Upper lobe of right lung (tissue), 1 donor: ENCODE data around the gene TNFSF12. TPM values are rescaled to one million over a fixed set of nuclear protein-coding genes. Genes with fewer than 3 reads are reported as not detected.

Experiments
- ATAC-seq: fragments of 200-7000 bp; cut with Tn5 transposase; one replicate; pipeline ENCODE4 v1.9.1; 2020; ENCODE audit warnings: mild to moderate bottlenecking, moderate library complexity
- DNase-seq: peaks from one replicate; pipeline ENCODE4 v3.0.0-alpha.2; 2020
- H3K27ac ChIP-seq: fragments of 200-600 bp; one replicate; pipeline ENCODE4 v1.8.0; 2022
- H3K27me3 ChIP-seq: fragments of 200-600 bp; one replicate; pipeline ENCODE4 v1.8.0; 2022; ENCODE audit warnings: mild to moderate bottlenecking
- H3K36me3 ChIP-seq: fragments of 200-600 bp; one replicate; pipeline ENCODE4 v1.8.0; 2022
- H3K4me1 ChIP-seq: fragments of 200-600 bp; one replicate; pipeline ENCODE4 v1.8.0; 2022
- H3K4me3 ChIP-seq: fragments of 200-600 bp; one replicate; pipeline ENCODE4 v1.8.0; 2022; ENCODE audit warnings: mild to moderate bottlenecking
- H3K9me3 ChIP-seq: fragments of 200-600 bp; one replicate; pipeline ENCODE4 v1.8.0; 2022
- CTCF ChIP-seq: fragments of 200-600 bp; IDR thresholded peaks from one replicate; pipeline ENCODE4 v1.8.0; 2022; ENCODE audit warnings: antibody characterized with exemption
- intact Hi-C: fragments of 100-400 bp; cut with DNase I; formaldehyde crosslinking; loops from one replicate; pipeline ENCODE4 v1.11.0; 2022
- total RNA-seq: library from RNA; stranded (reverse); fragmentation: NEBNext Ultra II Directional; extraction: Animal tissue kit (Norgen Biotek cat#: 25700); gene quantifications from one replicate; pipeline ENCODE4 v1.2.1, GENCODE V29; 2021
- donor health status: DM: no; HTN: yes; CAD: no; lungs with severe emphysema.

The TNFSF12 gene
- total RNA-seq, 1 donor from 2014 or later = 75.7 TPM

DNA sequence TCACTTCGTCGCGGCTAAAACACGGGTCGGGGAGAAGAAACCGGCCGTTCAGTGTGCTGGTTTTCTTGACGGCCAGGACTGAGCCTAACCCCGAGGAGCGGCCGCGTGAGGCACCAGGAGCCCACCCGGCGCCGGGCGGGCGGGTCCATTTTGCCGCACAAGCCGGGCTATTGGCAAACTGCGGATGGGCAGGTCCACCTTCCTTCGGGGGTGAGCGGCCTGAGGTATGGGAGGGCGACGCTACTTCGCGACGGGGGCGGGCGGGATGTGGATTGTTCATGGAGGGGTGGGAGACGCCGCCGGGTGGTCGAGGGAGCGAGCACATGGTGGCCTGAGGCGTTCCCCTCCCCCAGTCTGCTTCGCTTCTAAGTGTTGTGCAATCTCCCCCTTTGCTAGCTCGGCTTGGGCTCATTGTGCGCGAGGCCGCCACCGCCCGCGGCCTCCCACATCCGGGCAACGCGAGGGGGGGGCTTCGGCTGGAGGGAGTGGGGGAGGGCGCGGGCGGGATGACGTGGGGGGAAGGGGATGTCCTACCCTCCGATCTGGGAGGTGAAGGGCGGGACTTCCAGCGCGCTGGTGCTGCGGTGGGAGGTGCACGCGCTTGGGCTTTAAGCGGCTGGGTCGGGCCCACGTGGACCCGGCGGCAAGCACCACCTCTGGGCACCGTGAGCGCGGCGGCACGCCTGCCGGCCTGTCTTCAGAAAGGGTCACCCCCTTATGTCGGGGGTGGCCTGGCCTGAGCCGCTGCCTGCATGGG lies 24.6 kb downstream of the TNFSF12 start:
- intact Hi-C loops = no loop called here
- H3K4me1 ChIP-seq = peaks cover 42% of the 10 kb centered on the region
- peak; percentile 95 for DNase-seq

DNA sequence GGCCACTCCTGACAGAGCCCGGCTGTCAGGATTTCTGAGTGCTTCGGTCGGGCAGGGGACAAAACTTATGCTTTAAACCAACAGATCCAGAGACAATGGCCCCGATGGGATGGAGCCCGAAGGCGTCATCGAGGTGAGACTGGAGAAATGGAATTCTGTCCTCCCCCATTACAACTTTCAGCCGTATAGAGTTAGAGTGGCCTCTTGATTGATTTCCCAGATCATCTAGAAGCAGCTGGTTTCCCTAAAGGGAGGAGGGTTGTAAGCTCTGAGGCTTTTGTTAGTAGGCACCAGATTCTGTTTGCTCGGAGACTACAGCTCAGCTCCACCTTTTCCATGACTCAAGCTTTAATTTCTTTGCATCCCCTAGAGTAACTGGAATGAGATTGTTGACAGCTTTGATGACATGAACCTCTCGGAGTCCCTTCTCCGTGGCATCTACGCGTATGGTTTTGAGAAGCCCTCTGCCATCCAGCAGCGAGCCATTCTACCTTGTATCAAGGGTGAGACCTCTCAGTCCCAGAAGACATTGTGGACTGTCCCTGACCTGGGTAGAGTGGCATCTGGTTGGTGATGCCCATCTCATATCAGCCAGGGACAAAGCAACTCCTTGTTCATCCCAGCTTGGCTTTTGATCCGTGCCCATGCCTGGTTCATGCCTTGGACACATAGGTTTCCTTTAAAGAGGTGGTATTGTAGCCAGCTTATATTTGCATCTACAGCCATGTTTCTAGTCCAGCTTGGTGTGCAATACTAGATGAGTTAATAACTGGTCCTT lies 25.5 kb downstream of the TNFSF12 start:
- peaks cover 71% of the 10 kb centered on the region for H3K36me3 ChIP-seq
- ATAC-seq (no peak), DNase-seq (no peak)
- no peak for TF ChIP-seq CTCF
- H3K27ac ChIP-seq = peak overlapping the region; percentile 99
- peak overlapping the region; percentile 99 for H3K4me3 ChIP-seq
- H3K4me1 ChIP-seq = peaks cover 50% of the 10 kb centered on the region
- no peaks in the 10 kb centered on the region for H3K9me3 ChIP-seq
- H3K27me3 ChIP-seq = no peaks in the 10 kb centered on the region
- intact Hi-C loops = no loop called here

More for the DNA sequence above, 24.6 kb downstream of the TNFSF12 start:
- no peaks in the 10 kb centered on the region for H3K27me3 ChIP-seq
- TF ChIP-seq CTCF = no peak
- H3K9me3 ChIP-seq = no peaks in the 10 kb centered on the region
- peaks cover 72% of the 10 kb centered on the region for H3K36me3 ChIP-seq
- H3K27ac ChIP-seq = peak overlapping the region; percentile 99
- peak overlapping the region; percentile 99 for H3K4me3 ChIP-seq
- peak; percentile 81 for ATAC-seq

GRCh38 chr17:7575481-7575883 lies 26.6 kb downstream of the TNFSF12 start:
- no peaks in the 10 kb centered on the region for H3K9me3 ChIP-seq
- no peaks in the 10 kb centered on the region for H3K27me3 ChIP-seq
- DNase-seq (no peak), ATAC-seq (no peak)
- no peak for TF ChIP-seq CTCF
- peaks cover 60% of the 10 kb centered on the region for H3K36me3 ChIP-seq
- peak overlapping the region; percentile 99 for H3K4me3 ChIP-seq
- intact Hi-C loops = no loop called here
- H3K4me1 ChIP-seq = peaks cover 61% of the 10 kb centered on the region
- H3K27ac ChIP-seq = no peak overlapping the region

DNA sequence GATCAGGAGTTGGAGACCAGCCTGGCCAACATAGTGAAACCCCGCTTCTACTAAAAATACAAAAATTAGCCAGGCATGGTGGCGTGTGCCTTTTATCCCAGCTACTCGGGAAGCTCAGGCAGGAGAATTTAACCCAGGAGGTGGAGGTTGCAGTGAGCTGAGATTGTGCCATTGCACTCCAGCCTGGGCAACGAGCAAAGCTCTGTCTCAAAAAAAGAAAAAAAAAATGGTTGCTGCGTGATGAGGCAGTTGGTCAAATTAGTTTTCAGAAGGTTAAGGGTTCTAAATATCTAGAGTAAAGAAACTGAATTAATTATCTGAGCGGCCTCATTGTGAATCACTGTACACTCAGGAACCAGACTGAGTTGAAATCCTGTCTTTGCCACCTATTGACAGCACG lies 27.1 kb downstream of the TNFSF12 start:
- no peak for TF ChIP-seq CTCF
- Histone ChIP-seq H3K27me3 (no peaks in the 10 kb centered on the region), H3K4me3 (no peak overlapping the region), H3K9me3 (no peaks in the 10 kb centered on the region), H3K4me1 (peaks cover 61% of the 10 kb centered on the region), H3K27ac (no peak overlapping the region), H3K36me3 (peaks cover 55% of the 10 kb centered on the region)
- intact Hi-C loops = no loop called here
- ATAC-seq = no peak
- no peak for DNase-seq

- H3K4me3 ChIP-seq = peak overlapping the region; percentile 12
- H3K27me3 ChIP-seq = no peaks in the 10 kb centered on the region
- peaks cover 51% of the 10 kb centered on the region for H3K36me3 ChIP-seq
- no peaks in the 10 kb centered on the region for H3K9me3 ChIP-seq
- ATAC-seq (no peak), DNase-seq (no peak)
- H3K4me1 ChIP-seq = peaks cover 63% of the 10 kb centered on the region
- H3K27ac ChIP-seq = no peak overlapping the region
- intact Hi-C loops = no loop called here
- TF ChIP-seq CTCF = no peak
These were observed 27.6 kb downstream of the TNFSF12 start for GRCh38 chr17:7576432-7576937.
